Measurements from ENCODE around the gene MDK.

MDK gene

DNA sequence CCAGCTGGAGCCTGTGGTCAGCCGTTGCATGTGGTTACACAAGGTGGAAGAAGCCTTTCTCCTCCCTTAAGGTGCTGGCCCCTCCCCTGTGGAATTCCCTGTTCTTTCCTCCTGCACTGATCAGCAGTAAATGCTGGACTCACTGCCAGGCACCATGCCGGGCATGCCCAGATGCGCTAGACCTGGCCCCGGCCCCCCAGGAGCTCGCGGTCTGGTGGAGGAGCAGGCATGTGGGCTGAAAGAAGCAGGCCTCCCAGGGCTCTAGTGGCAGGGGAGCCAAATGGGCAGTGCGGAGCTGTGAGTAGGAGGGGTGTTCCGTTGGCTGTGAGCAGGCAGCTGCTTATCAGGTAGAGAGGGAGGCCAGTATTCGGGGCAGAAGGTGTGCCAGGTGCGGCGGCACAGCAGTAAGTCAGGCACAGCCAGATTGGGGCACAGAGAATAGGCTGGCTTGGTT is 24.0 kb upstream of the MDK start:
- Mint-ChIP-seq H3K27ac (peak overlapping the region; percentile 90), H3K4me1 (ENCODE audit: low read depth) (peaks cover 78% of the 10 kb centered on the region), H3K4me3 (no peak overlapping the region), H3K9me3 (ENCODE audit: low read depth) (no peaks in the 10 kb centered on the region), H3K27me3 (no peaks in the 10 kb centered on the region), H3K36me3 (peaks cover 3% of the 10 kb centered on the region)

- peaks cover 3% of the 10 kb centered on the region for H3K36me3 Mint-ChIP-seq
- no peak overlapping the region for H3K4me3 Mint-ChIP-seq
- H3K9me3 Mint-ChIP-seq (ENCODE audit: low read depth), result no peaks in the 10 kb centered on the region
- H3K4me1 Mint-ChIP-seq (ENCODE audit: low read depth), result peaks cover 69% of the 10 kb centered on the region
- H3K27ac Mint-ChIP-seq, result no peak overlapping the region
- no peaks in the 10 kb centered on the region for H3K27me3 Mint-ChIP-seq
These were observed 21.5 kb upstream of the MDK start for GRCh38 chr11:46359953-46360352.

- Mint-ChIP-seq H3K36me3 (peaks cover 3% of the 10 kb centered on the region), H3K4me3 (peak overlapping the region; percentile 86), H3K4me1 (ENCODE audit: low read depth) (peaks cover 73% of the 10 kb centered on the region), H3K27me3 (no peaks in the 10 kb centered on the region), H3K27ac (peak overlapping the region; percentile 91), H3K9me3 (ENCODE audit: low read depth) (no peaks in the 10 kb centered on the region)
These were observed 20.6 kb upstream of the MDK start for GRCh38 chr11:46360878-46361277.

GRCh38 chr11:46361283-46362155 is 19.9 kb upstream of the MDK start:
- no peaks in the 10 kb centered on the region for H3K9me3 Mint-ChIP-seq (ENCODE audit: low read depth)
- H3K36me3 Mint-ChIP-seq, result no peaks in the 10 kb centered on the region
- peaks cover 66% of the 10 kb centered on the region for H3K4me1 Mint-ChIP-seq (ENCODE audit: low read depth)
- H3K27me3 Mint-ChIP-seq, result no peaks in the 10 kb centered on the region
- peak overlapping the region; percentile 86 for H3K4me3 Mint-ChIP-seq
- H3K27ac Mint-ChIP-seq, result peak overlapping the region; percentile 91

- Mint-ChIP-seq H3K4me1 (ENCODE audit: low read depth) (peaks cover 62% of the 10 kb centered on the region), H3K4me3 (peak overlapping the region; percentile 38)
These were observed 19.1 kb upstream of the MDK start for GRCh38 chr11:46362156-46363030.

DNA sequence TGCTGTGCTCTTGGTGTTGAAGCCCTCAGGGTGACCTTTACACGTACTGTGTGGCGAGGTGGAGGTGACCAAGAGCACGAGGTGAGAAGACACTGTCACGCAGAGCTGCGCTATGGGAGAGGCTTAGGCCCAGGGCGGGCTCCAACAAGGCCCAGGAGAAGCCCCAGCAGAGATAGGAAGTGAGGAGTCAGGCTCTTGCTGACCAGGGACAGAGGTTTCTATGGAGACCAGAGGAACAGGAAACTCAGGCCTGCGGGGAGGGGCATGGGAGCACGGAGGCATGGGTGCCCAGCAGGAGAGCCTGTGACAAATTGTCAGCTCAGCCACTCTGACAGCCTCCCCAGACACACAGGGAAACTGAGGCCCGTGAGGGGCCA is 18.4 kb upstream of the MDK start:
- Mint-ChIP-seq H3K27me3 (no peaks in the 10 kb centered on the region), H3K4me1 (ENCODE audit: low read depth) (peaks cover 57% of the 10 kb centered on the region), H3K36me3 (no peaks in the 10 kb centered on the region), H3K4me3 (peak overlapping the region; percentile 38), H3K27ac (peak overlapping the region; percentile 66), H3K9me3 (ENCODE audit: low read depth) (no peaks in the 10 kb centered on the region)

More at GRCh38 chr11:46362156-46363030, 19.1 kb upstream of the MDK start:
- H3K27me3 Mint-ChIP-seq, result no peaks in the 10 kb centered on the region
- H3K9me3 Mint-ChIP-seq (ENCODE audit: low read depth), result no peaks in the 10 kb centered on the region
- peak overlapping the region; percentile 66 for H3K27ac Mint-ChIP-seq
- no peaks in the 10 kb centered on the region for H3K36me3 Mint-ChIP-seq

- Mint-ChIP-seq H3K36me3 (no peaks in the 10 kb centered on the region), H3K9me3 (ENCODE audit: low read depth) (no peaks in the 10 kb centered on the region), H3K4me1 (ENCODE audit: low read depth) (peaks cover 53% of the 10 kb centered on the region), H3K4me3 (no peak overlapping the region), H3K27ac (no peak overlapping the region), H3K27me3 (no peaks in the 10 kb centered on the region)
These were observed 17.9 kb upstream of the MDK start for GRCh38 chr11:46363455-46364005.

DNA sequence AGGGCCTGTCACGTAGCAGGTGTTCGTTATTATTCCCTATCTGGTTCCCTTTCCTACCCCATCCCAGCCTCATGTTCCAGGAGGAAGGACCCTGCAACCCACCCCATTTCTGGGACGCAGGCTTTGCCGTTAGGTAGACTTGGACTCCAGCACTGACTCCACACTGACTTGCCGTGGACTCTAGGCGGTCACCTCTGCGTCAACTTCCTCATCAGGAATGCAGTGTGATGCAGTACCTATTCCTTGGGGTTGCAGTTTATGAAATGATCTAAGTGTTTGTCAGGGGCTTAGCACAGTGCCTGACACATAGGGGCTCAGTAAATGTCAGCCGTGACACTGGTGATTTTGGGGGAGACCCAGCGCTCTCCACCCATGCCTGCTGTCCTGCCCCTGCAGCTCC is 17.4 kb upstream of the MDK start:
- H3K4me1 Mint-ChIP-seq (ENCODE audit: low read depth), result peaks cover 50% of the 10 kb centered on the region
- H3K27me3 Mint-ChIP-seq, result no peaks in the 10 kb centered on the region
- H3K36me3 Mint-ChIP-seq, result no peaks in the 10 kb centered on the region
- no peaks in the 10 kb centered on the region for H3K9me3 Mint-ChIP-seq (ENCODE audit: low read depth)
- H3K27ac Mint-ChIP-seq, result peak overlapping the region; percentile 46
- peak overlapping the region; percentile 15 for H3K4me3 Mint-ChIP-seq

GRCh38 chr11:46364791-46365190 is 16.7 kb upstream of the MDK start:
- peaks cover 54% of the 10 kb centered on the region for H3K4me1 Mint-ChIP-seq (ENCODE audit: low read depth)
- H3K27ac Mint-ChIP-seq, result peak overlapping the region; percentile 72
- no peak overlapping the region for H3K4me3 Mint-ChIP-seq
- H3K27me3 Mint-ChIP-seq, result no peaks in the 10 kb centered on the region
- H3K36me3 Mint-ChIP-seq, result no peaks in the 10 kb centered on the region
- no peaks in the 10 kb centered on the region for H3K9me3 Mint-ChIP-seq (ENCODE audit: low read depth)

GRCh38 chr11:46366260-46366659 is 15.2 kb upstream of the MDK start:
- no peaks in the 10 kb centered on the region for H3K9me3 Mint-ChIP-seq (ENCODE audit: low read depth)
- no peaks in the 10 kb centered on the region for H3K36me3 Mint-ChIP-seq
- peaks cover 41% of the 10 kb centered on the region for H3K4me1 Mint-ChIP-seq (ENCODE audit: low read depth)
- H3K4me3 Mint-ChIP-seq, result no peak overlapping the region
- H3K27me3 Mint-ChIP-seq, result no peaks in the 10 kb centered on the region
- H3K27ac Mint-ChIP-seq, result no peak overlapping the region

DNA sequence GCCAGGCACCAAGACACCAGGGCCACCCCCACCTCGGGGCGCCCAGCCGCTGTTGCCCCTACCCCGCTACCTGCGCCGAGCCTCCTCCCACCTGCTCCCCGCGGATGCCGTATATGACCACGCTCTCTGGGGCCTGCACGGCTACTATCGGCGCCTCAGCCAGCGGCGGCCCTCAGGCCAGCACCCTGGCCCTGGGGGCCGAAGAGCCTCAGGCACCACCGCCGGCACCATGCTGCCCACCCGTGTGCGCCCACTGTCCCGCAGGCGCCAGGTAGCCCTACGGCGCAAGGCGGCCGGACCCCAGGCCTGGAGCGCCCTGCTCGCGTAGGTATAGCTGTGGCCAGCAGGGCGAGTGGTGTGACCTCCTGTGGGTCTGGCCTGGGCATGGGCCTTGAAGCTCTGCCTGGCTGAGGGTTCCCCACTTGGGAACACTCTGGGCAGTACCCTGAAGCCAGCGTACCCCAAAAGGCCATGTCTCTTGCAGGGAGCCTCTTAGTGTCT is 14.8 kb upstream of the MDK start:
- Mint-ChIP-seq H3K27ac (no peak overlapping the region), H3K27me3 (no peaks in the 10 kb centered on the region), H3K4me3 (no peak overlapping the region), H3K36me3 (no peaks in the 10 kb centered on the region), H3K9me3 (ENCODE audit: low read depth) (no peaks in the 10 kb centered on the region), H3K4me1 (ENCODE audit: low read depth) (peaks cover 37% of the 10 kb centered on the region)

GRCh38 chr11:46367244-46367915 is 14.1 kb upstream of the MDK start:
- H3K27ac Mint-ChIP-seq, result peak overlapping the region; percentile 73
- no peak overlapping the region for H3K4me3 Mint-ChIP-seq

DNA sequence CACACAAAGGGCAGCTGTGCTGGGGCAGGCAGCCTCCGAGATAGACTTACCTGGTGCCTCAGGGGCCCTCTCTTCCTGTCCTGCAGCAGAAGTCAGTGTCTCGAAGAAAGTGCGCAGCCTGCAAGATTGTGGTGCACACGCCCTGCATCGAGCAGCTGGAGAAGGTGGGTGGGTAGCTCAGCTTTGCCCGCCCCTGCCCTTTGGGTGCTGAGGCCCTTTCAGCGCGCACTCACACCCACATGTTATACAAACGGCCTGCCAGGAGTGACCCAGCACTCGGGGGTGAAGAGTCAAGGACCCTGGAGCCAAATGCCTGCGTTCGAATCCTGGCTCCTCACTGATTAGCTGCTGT is 13.6 kb upstream of the MDK start:
- Mint-ChIP-seq H3K36me3 (no peaks in the 10 kb centered on the region), H3K9me3 (ENCODE audit: low read depth) (no peaks in the 10 kb centered on the region), H3K27me3 (no peaks in the 10 kb centered on the region), H3K4me3 (no peak overlapping the region), H3K27ac (no peak overlapping the region), H3K4me1 (ENCODE audit: low read depth) (peaks cover 29% of the 10 kb centered on the region)

More at GRCh38 chr11:46367244-46367915, 14.1 kb upstream of the MDK start:
- peaks cover 33% of the 10 kb centered on the region for H3K4me1 Mint-ChIP-seq (ENCODE audit: low read depth)
- no peaks in the 10 kb centered on the region for H3K9me3 Mint-ChIP-seq (ENCODE audit: low read depth)
- no peaks in the 10 kb centered on the region for H3K27me3 Mint-ChIP-seq
- no peaks in the 10 kb centered on the region for H3K36me3 Mint-ChIP-seq

DNA sequence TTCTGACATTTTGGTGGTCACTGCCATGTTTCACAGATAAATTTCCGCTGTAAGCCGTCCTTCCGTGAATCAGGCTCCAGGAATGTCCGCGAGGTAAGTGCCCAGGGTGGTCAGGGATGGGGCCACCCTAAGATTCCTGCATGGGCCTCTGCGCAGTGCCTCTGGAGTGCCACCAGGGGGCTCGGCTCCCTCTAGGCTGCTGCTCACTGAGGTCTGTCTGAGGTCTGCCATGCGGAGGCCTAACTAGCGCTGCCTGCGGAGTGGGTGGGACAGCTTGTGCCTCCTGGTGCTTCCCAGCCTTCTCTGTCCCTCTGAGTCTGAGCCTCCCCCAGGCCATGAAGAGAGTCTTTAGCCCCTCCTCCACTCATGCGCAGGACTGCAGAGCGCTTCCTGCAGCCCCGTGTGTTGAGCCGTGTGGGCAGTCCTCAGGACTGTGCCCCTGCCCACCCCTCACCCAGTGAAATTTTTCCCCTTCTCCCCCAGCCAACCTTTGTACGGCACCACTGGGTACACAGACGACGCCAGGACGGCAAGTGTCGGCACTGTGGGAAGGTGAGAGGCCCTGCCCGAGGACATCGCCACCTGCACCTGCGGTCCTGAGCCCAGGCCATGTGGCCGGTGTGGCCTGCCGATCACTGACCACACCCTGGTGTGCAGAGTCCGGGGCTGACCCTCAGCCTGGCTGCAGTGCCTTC is 11.9 kb upstream of the MDK start:
- Mint-ChIP-seq H3K4me1 (ENCODE audit: low read depth) (peaks cover 19% of the 10 kb centered on the region), H3K9me3 (ENCODE audit: low read depth) (no peaks in the 10 kb centered on the region), H3K36me3 (no peaks in the 10 kb centered on the region), H3K27ac (peak overlapping the region; percentile 75), H3K27me3 (no peaks in the 10 kb centered on the region), H3K4me3 (no peak overlapping the region)

All from activated naive CD8-positive, alpha-beta T cell (primary cell).